ENCODE measurements around the gene RETREG3. TPM values are rescaled to one million over a fixed set of nuclear protein-coding genes. Genes with fewer than 3 reads are reported as not detected.

RETREG3 gene
- total and polyA plus RNA-seq, 2 of the 13 experiments (the other 11 are each of a cell fraction or from before 2014, with no cell fraction given) = 47.0 to 55.8 TPM

GRCh38 chr17:42561897-42562387 lies 47.2 kb downstream of the RETREG3 start, which contains the start of gene COASY (continued):
- TF ChIP-seq, protein P1, sequence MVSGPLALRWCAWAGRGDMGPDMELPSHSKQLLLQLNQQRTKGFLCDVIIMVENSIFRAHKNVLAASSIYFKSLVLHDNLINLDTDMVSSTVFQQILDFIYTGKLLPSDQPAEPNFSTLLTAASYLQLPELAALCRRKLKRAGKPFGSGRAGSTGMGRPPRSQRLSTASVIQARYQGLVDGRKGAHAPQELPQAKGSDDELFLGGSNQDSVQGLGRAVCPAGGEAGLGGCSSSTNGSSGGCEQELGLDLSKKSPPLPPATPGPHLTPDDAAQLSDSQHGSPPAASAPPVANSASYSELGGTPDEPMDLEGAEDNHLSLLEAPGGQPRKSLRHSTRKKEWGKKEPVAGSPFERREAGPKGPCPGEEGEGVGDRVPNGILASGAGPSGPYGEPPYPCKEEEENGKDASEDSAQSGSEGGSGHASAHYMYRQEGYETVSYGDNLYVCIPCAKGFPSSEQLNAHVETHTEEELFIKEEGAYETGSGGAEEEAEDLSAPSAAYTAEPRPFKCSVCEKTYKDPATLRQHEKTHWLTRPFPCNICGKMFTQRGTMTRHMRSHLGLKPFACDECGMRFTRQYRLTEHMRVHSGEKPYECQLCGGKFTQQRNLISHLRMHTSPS (CRISPR knock-in tag; IDR thresholded peaks at IDR 0.05; ENCODE audit: low read depth) = no peak; the same call in 1 of the 2 replicates
- TF ChIP-seq FUBP1 (CRISPR knock-in tag; IDR thresholded peaks at IDR 0.05; ENCODE audit: borderline replicate concordance) = peak; percentile 94; the same call in 1 of the 2 replicates
- TF ChIP-seq ZUFSP (CRISPR knock-in tag; IDR thresholded peaks at IDR 0.05; ENCODE audit: borderline replicate concordance) = no peak
- TF ChIP-seq NFE2L1 (CRISPR knock-in tag; IDR thresholded peaks at IDR 0.05; ENCODE audit: borderline replicate concordance) = no peak
- peak; percentile 67 for TF ChIP-seq PAXIP1 (CRISPR knock-in tag; conservative IDR thresholded peaks at IDR 0.05)
- peak; percentile 90 for TF ChIP-seq TBL1XR1 (IDR thresholded peaks at IDR 0.05; ENCODE audit: borderline replicate concordance, low read length, partially characterized antibody)
- TF ChIP-seq RELA (CRISPR knock-in tag; IDR thresholded peaks at IDR 0.05) = 0 out of 2 replicates have a peak, but pooled peaks have one; percentile 82
- 0 out of 2 replicates have a peak, but pooled peaks have one; percentile 51 for TF ChIP-seq ZNF136 (CRISPR knock-in tag; IDR thresholded peaks at IDR 0.05; ENCODE audit: low read depth)
- TF ChIP-seq SOX13 (IDR thresholded peaks at IDR 0.05) = no peak
- TF ChIP-seq SOX13 (CRISPR knock-in tag; conservative IDR thresholded peaks at IDR 0.05 in 1 of 2, IDR thresholded peaks at IDR 0.05 in 1 of 2) = 0 out of 4 replicates have a peak, but pooled peaks of 1 of the 2 experiments have one; percentile 51
- TF ChIP-seq ZNF761 (CRISPR knock-in tag; conservative IDR thresholded peaks at IDR 0.05) = no peak; the same call in 1 of the 2 replicates
- TF ChIP-seq MBD4 (IDR thresholded peaks at IDR 0.05; ENCODE audit: borderline replicate concordance, low read length) = no peak
- peak; percentile 77 for TF ChIP-seq RCOR2 (CRISPR knock-in tag; IDR thresholded peaks at IDR 0.05)
- no peak for TF ChIP-seq AGO1 (IDR thresholded peaks at IDR 0.05; ENCODE audit: low read depth, low read length, poor library complexity, severe bottlenecking)
- 0 out of 2 replicates have a peak, but pooled peaks have one; percentile 11 for TF ChIP-seq KDM5B (CRISPR knock-in tag; IDR thresholded peaks at IDR 0.05; ENCODE audit: borderline replicate concordance)
- TF ChIP-seq ZBTB1 (CRISPR knock-in tag; IDR thresholded peaks at IDR 0.05; ENCODE audit: borderline replicate concordance) = no peak
- TF ChIP-seq, protein P2, sequence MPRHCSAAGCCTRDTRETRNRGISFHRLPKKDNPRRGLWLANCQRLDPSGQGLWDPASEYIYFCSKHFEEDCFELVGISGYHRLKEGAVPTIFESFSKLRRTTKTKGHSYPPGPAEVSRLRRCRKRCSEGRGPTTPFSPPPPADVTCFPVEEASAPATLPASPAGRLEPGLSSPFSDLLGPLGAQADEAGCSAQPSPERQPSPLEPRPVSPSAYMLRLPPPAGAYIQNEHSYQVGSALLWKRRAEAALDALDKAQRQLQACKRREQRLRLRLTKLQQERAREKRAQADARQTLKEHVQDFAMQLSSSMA (CRISPR knock-in tag; IDR thresholded peaks at IDR 0.05) = 0 out of 2 replicates have a peak, but pooled peaks have one; percentile 70
- TF ChIP-seq ZBTB38 (CRISPR knock-in tag; IDR thresholded peaks at IDR 0.05) = peak; percentile 76; the same call in 1 of the 2 replicates

All from HepG2 (cell line).